HS-27A (cell line): ENCODE data around the gene DNAJC16.
"Not testable (repeated sequence)": the region's sequence is repeated elsewhere in the genome, so short reads cannot be mapped to it uniquely, and the experiment has no call there.

Source experiments
- DNase-seq: peaks from one replicate; pipeline ENCODE4 v3.0.0-alpha.2; 2012; ENCODE audit warnings: low read depth, missing footprints

DNAJC16 gene

GRCh38 chr1:15507278-15507677 is 19.4 kb upstream of the DNAJC16 start:
- no peak for DNase-seq

- no peak for DNase-seq
Measured at GRCh38 chr1:15508700-15509487, 17.8 kb upstream of the DNAJC16 start.

- no peak for DNase-seq
Measured at GRCh38 chr1:15509586-15509985, 17.1 kb upstream of the DNAJC16 start.

- no peak for DNase-seq
Measured at GRCh38 chr1:15510611-15511405, 15.8 kb upstream of the DNAJC16 start.

- no peak for DNase-seq
Measured at GRCh38 chr1:15513192-15513591, 13.5 kb upstream of the DNAJC16 start.

- no peak for DNase-seq
Measured at GRCh38 chr1:15513919-15514318, 12.7 kb upstream of the DNAJC16 start.

GRCh38 chr1:15514557-15514956 is 12.1 kb upstream of the DNAJC16 start:
- not testable (repeated sequence) for DNase-seq

GRCh38 chr1:15515022-15515663 is 11.5 kb upstream of the DNAJC16 start:
- no peak for DNase-seq

- no peak for DNase-seq
Measured at GRCh38 chr1:15519625-15520024, 7.0 kb upstream of the DNAJC16 start.

- not testable (repeated sequence) for DNase-seq
Measured at GRCh38 chr1:15521206-15521906, 5.3 kb upstream of the DNAJC16 start.

- no peak for DNase-seq
Measured at GRCh38 chr1:15522551-15522950, 4.1 kb upstream of the DNAJC16 start.

- peak; percentile 14 for DNase-seq
Measured at GRCh38 chr1:15523104-15524020, 3.3 kb upstream of the DNAJC16 start.

GRCh38 chr1:15524021-15524282 is 2.7 kb upstream of the DNAJC16 start, which contains the start of gene CASP9:
Gene CASP9, minus strand, starts transcription at chr1:15524215. Its CDS starts 15 bp downstream, at chr1:15524200.
- DNase-seq: no peak

GRCh38 chr1:15524283-15525049 is 2.2 kb upstream of the DNAJC16 start:
- peak; percentile 88 for DNase-seq

GRCh38 chr1:15525050-15526020 is 1.3 kb upstream of the DNAJC16 start:
- peak; percentile 93 for DNase-seq

GRCh38 chr1:15526021-15526489 is 593 bp upstream of the DNAJC16 start:
- no peak for DNase-seq

GRCh38 chr1:15531003-15531402 is 4.4 kb downstream of the DNAJC16 start:
- DNase-seq: no peak

GRCh38 chr1:15531682-15532081 is 5.0 kb downstream of the DNAJC16 start:
- DNase-seq: no peak

GRCh38 chr1:15538771-15539170 is 12.1 kb downstream of the DNAJC16 start:
- no peak for DNase-seq
